ENCODE measurements around the gene TICRR. TPM values are rescaled to one million over a fixed set of nuclear protein-coding genes. Genes with fewer than 3 reads are reported as not detected.

Gene TICRR
- total RNA-seq, 6 experiments from 2014 or later: 3.0 to 6.0 (median 5.0) TPM

DNA sequence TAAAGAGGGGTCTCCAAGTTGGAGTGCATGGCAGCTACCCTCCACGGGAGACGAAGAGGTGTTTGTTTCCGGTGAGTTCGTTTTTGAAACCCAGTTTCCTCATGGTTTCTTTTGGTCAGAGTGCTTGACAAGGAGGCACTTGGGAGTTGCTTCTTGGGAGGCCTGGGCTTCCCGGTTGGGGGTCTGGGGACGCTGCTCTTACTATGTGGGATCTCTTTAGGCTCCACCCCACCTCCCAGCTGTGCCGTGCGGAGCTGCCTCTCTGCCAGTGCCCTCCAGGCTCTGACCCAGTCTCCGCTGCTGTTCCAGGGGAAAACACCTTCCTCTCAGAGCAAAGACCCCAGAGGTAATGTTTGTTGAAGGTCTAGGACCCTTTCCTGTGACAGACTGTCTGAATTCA is 50.4 kb downstream of the TICRR start:
- peaks cover 59% of the 10 kb centered on the region for H3K36me3 Mint-ChIP-seq (ENCODE audit: low read depth)
- H3K27ac Mint-ChIP-seq: no peak overlapping the region
- TF ChIP-seq, protein P1, sequence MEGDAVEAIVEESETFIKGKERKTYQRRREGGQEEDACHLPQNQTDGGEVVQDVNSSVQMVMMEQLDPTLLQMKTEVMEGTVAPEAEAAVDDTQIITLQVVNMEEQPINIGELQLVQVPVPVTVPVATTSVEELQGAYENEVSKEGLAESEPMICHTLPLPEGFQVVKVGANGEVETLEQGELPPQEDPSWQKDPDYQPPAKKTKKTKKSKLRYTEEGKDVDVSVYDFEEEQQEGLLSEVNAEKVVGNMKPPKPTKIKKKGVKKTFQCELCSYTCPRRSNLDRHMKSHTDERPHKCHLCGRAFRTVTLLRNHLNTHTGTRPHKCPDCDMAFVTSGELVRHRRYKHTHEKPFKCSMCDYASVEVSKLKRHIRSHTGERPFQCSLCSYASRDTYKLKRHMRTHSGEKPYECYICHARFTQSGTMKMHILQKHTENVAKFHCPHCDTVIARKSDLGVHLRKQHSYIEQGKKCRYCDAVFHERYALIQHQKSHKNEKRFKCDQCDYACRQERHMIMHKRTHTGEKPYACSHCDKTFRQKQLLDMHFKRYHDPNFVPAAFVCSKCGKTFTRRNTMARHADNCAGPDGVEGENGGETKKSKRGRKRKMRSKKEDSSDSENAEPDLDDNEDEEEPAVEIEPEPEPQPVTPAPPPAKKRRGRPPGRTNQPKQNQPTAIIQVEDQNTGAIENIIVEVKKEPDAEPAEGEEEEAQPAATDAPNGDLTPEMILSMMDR (IDR thresholded peaks at IDR 0.05): no peak
- peaks cover 13% of the 10 kb centered on the region for H3K4me1 Mint-ChIP-seq (ENCODE audit: low read depth)
- H3K4me3 Mint-ChIP-seq: no peak overlapping the region
- DNase-seq: no peak
- H3K27me3 Mint-ChIP-seq (ENCODE audit: insufficient read depth): peaks cover 1% of the 10 kb centered on the region; the same call in 1 of the 2 replicates
- H3K9me3 Mint-ChIP-seq: no peaks in the 10 kb centered on the region

DNA sequence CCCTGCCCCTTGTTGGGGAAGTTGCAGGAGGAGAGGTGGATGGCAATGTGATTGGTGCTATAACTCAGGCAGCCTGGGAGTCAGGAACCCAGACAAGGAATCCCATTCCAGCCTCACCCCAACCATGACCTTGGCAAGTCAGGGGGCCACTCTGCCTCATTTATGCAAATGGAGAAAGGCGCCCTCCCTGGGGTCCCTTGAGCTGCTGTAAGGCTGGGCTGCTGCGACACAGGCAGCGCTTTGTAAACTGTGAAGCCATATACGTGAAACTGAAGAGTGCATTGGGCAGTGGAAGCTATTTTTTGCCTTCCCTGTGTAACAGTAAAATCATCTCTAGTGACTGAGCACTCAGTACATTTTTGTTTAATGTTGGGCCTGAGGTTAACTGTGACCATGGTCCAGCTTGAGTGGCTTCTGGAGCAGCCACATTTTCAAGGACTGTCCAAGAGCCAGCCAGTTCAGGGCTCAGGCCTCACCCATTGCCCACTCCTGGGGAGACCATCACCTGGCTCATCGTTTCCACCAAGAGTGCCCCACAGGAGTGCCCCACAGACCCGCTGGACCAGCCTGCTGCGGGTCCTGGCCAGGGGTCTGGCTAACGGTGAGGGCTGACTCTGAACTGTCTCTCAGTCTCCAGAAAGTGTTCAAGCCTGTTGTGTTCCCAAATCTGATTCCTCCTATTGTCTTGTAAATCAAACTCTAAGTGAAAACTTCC is 52.1 kb downstream of the TICRR start:
- Mint-ChIP-seq H3K4me3 (no peak overlapping the region), H3K36me3 (ENCODE audit: low read depth) (peaks cover 63% of the 10 kb centered on the region), H3K4me1 (ENCODE audit: low read depth) (peaks cover 13% of the 10 kb centered on the region), H3K27me3 (ENCODE audit: insufficient read depth) (peaks cover 4% of the 10 kb centered on the region), H3K9me3 (no peaks in the 10 kb centered on the region), H3K27ac (no peak overlapping the region)
- TF ChIP-seq, protein P1 (IDR thresholded peaks at IDR 0.05): no peak
- no peak for DNase-seq

DNA sequence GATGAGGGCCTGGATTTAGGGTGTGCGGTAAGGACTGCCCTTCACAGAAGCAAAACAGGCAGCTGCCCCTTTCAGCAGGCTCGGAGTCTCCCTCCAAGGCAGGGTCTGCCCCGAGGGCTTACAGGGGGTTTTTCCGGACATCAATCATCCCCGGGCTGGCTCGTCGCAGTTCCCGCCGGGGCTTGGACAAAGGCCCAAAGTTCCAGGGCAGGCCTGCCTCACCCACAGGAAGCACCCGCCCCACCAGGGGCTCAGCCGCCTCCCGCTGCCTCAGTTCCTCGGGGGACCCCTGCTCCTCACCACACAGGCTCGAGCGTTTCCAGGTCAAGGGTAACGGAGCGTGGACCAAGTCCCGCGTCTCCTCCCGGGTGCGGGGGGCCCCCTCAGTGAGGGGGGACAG is 53.0 kb downstream of the TICRR start:
- Mint-ChIP-seq H3K27ac (no peak overlapping the region), H3K9me3 (no peaks in the 10 kb centered on the region), H3K4me3 (no peak overlapping the region), H3K4me1 (ENCODE audit: low read depth) (peaks cover 8% of the 10 kb centered on the region), H3K27me3 (ENCODE audit: insufficient read depth) (peaks cover 4% of the 10 kb centered on the region), H3K36me3 (ENCODE audit: low read depth) (peaks cover 65% of the 10 kb centered on the region)
- DNase-seq: no peak
- TF ChIP-seq, protein P1 (IDR thresholded peaks at IDR 0.05): no peak

DNA sequence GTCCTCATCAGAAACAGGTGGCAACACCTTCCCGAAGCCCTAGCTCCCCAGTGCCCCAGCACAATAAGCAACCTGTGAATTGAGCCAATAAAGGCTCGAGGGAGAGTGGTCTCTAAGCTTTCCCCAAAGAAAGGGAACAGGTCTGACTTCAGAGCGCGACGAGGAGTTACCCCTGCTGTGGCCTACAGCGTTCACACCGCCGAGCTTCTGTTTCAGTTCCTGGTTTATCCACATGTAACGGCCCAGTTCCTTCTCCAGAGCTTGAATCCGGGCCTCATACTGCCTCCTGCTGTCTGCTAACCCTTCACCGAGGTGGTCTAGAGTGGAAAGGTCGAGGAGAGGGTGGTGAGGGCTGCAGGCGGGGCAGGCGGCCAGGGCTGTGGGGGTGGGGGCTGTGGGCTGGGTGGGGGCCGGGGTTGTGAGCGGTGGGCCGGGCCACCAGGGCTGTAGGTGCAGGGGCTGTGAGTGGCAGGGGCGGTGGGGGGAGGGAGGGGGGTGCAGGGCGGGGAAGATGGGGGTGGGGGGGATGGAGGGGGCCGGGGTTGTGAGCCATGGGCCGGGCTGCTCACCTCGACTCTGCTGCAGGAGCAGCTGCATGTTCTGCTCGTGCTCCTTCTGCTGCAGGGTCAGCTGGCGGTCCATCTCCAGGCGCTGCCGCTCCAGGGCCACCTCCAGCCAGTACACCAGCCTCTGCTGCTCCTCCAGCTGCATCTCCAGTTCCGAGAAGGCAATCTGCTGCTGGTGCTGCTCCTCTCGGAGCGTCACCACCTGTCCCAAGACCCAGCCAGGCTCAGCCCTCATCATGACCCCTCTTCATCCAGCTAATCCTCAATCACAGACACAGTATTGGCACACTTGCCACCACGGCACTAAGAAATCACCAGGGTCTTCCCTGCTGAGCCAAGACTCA is 53.8 kb downstream of the TICRR start:
- TF ChIP-seq, protein P1 (IDR thresholded peaks at IDR 0.05): no peak
- DNase-seq: no peak
- Mint-ChIP-seq H3K36me3 (ENCODE audit: low read depth) (peaks cover 67% of the 10 kb centered on the region), H3K27me3 (ENCODE audit: insufficient read depth) (peaks cover 4% of the 10 kb centered on the region), H3K9me3 (no peaks in the 10 kb centered on the region), H3K4me3 (no peak overlapping the region), H3K27ac (no peak overlapping the region), H3K4me1 (ENCODE audit: low read depth) (peaks cover under 1% of the 10 kb centered on the region; the same call in 1 of the 2 replicates)

DNA sequence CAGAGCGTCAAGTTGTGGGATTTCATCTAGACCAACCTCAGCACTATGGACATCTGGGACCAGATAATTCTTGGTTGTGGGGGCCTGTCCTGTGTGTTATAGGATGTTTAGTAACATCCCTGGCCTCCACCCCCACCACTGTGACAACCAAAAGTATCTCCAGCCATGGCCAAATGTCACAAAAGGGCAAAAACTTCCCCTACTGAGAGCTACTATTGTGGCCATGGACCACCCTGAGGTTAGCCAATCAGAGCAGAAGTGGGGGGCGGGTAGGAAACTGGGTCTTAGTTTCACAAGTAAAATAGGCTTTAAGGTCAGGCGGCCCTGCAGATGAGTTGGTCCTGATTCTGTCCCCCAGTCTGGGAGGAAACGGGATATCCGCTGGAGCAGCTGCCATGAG is 54.6 kb downstream of the TICRR start:
- TF ChIP-seq, protein P1 (IDR thresholded peaks at IDR 0.05): no peak
- H3K27me3 Mint-ChIP-seq (ENCODE audit: insufficient read depth): peaks cover 4% of the 10 kb centered on the region
- H3K4me1 Mint-ChIP-seq (ENCODE audit: low read depth): no peaks in the 10 kb centered on the region
- H3K9me3 Mint-ChIP-seq: no peaks in the 10 kb centered on the region
- H3K36me3 Mint-ChIP-seq (ENCODE audit: low read depth): peaks cover 64% of the 10 kb centered on the region
- no peak overlapping the region for H3K4me3 Mint-ChIP-seq
- DNase-seq: no peak
- H3K27ac Mint-ChIP-seq: no peak overlapping the region
